Measurements from ENCODE around the gene PSD4. TPM values are rescaled to one million over a fixed set of nuclear protein-coding genes. Genes with fewer than 3 reads are reported as not detected.

Gene PSD4
- total RNA-seq, 1 experiment from 2014 or later, result 1.0 TPM

- Histone ChIP-seq H2AK5ac (ENCODE audit: insufficient read length, low read length) (no peak overlapping the region), H4K8ac (replicated peaks; ENCODE audit: insufficient read length, low read depth, low read length) (no peak overlapping the region), H3K56ac (ENCODE audit: insufficient read length, low read depth, low read length) (no peak overlapping the region), H2BK120ac (ENCODE audit: low read depth, low read length, poor library complexity, severe bottlenecking) (no peak overlapping the region), H3K4me2 (ENCODE audit: insufficient read depth, insufficient read length, low read length) (no peak overlapping the region), H4K91ac (ENCODE audit: insufficient read length, low read depth, low read length) (no peak overlapping the region), H3K9me3 (ENCODE audit: control insufficient read depth, low read depth, low read length) (no peaks in the 10 kb centered on the region), H3K23me2 (ENCODE audit: insufficient read length, low read depth, low read length, poor library complexity, severe bottlenecking) (no peaks in the 10 kb centered on the region), H3K9ac (ENCODE audit: extremely low read depth, insufficient read length, low read length) (no peak overlapping the region), H2BK20ac (ENCODE audit: low read depth, low read length, poor library complexity, severe bottlenecking) (no peak overlapping the region), H3K14ac (ENCODE audit: insufficient read depth, low read length) (no peak overlapping the region), H2BK12ac (ENCODE audit: insufficient read length, low read depth, low read length) (no peak overlapping the region), H3K79me1 (ENCODE audit: insufficient read depth, low read depth, low read length, poor library complexity, severe bottlenecking) (no peaks in the 10 kb centered on the region), H3K27ac (ENCODE audit: insufficient read length, low read depth, low read length) (no peak overlapping the region), H3T11ph (ENCODE audit: low read length) (no peak overlapping the region), H4K5ac (ENCODE audit: insufficient read length, low read depth, low read length) (no peak overlapping the region), H2AFZ (ENCODE audit: low read length) (no peak overlapping the region), H3K4me1 (ENCODE audit: insufficient read depth, low read length) (no peaks in the 10 kb centered on the region; the same call in 1 of the 2 replicates), H3K23ac (ENCODE audit: insufficient read length, low read depth, low read length) (no peak overlapping the region), H4K20me1 (ENCODE audit: control insufficient read depth, insufficient read depth, insufficient read length) (no peaks in the 10 kb centered on the region), H2BK15ac (ENCODE audit: low read depth, low read length) (no peak overlapping the region), H3K18ac (ENCODE audit: insufficient read length, low read depth, low read length) (no peak overlapping the region), H3K4ac (ENCODE audit: low read depth, low read length) (no peak overlapping the region), H3K27me3 (ENCODE audit: insufficient read depth, low read length) (no peaks in the 10 kb centered on the region), H3K79me2 (ENCODE audit: insufficient read depth, low read length) (no peaks in the 10 kb centered on the region), H2BK5ac (ENCODE audit: insufficient read length, low read length) (no peak overlapping the region)
- Mint-ChIP-seq H3K4me1 (peaks cover 0 to 5% of the 10 kb centered on the region in 2 experiments; a peak in 1 of 4 replicates), H3K36me3 (ENCODE audit: insufficient read depth in 1 of 3, low read depth in 3 of 3) (no peaks in the 10 kb centered on the region), H3K27ac (no peak overlapping the region), H3K27me3 (ENCODE audit: low read depth) (peaks cover 17% of the 10 kb centered on the region), H3K9me3 (peaks cover 0 to 1% of the 10 kb centered on the region in 2 experiments; a peak in 1 of 5 replicates), H3K4me3 (no peak overlapping the region)
- WGBS (ENCODE audit: extremely low coverage, insufficient read length, low lambda C conversion rate), result no CpG with 5 or more reads among the region's 1 CpG
- no peak for DNase-seq
- no peak for TF ChIP-seq CTCF (conservative IDR thresholded peaks at IDR 0.05)
These were observed 24.1 kb upstream of the PSD4 start for GRCh38 chr2:113149553-113150257.
